MM.1S (cell line): ENCODE measurements around the gene CIB2.

Experiments
- DNase-seq: peaks from one replicate; pipeline ENCODE4 v3.0.0-alpha.2; 2015
- H2AFZ ChIP-seq: fragments of 300-600 bp; sonication (generic); 2 replicates; pipeline ENCODE4 v1.6.0; 2016; ENCODE audit warnings: antibody characterized with exemption, low read length
- H3F3A ChIP-seq: fragments of 300-600 bp; sonication (generic); 2 replicates; pipeline ENCODE4 v1.6.1; 2016; ENCODE audit warnings: mild to moderate bottlenecking, antibody characterized with exemption, low read length, moderate library complexity, mixed read lengths; ENCODE audit not compliant: insufficient read depth
- H3K27ac ChIP-seq: fragments of 300-600 bp; sonication (generic); 2 replicates; pipeline ENCODE4 v1.5.1; 2016; ENCODE audit warnings: mild to moderate bottlenecking, low read length
- H3K27me3 ChIP-seq: fragments of 300-600 bp; sonication (generic); replicated peaks from 2 replicates; pipeline ENCODE4 v1.6.0; 2016; ENCODE audit warnings: low read length; ENCODE audit not compliant: insufficient read depth
- H3K36me3 ChIP-seq: fragments of 300-600 bp; sonication (generic); replicated peaks from 2 replicates; pipeline ENCODE4 v1.6.1; 2016; ENCODE audit warnings: mild to moderate bottlenecking, low read length, mixed read lengths; ENCODE audit not compliant: insufficient read depth
- H3K4me1 ChIP-seq: fragments of 300-600 bp; sonication (generic); 2 replicates; pipeline ENCODE4 v1.6.1; 2016; ENCODE audit warnings: low read length, mixed read lengths
- H3K4me2 ChIP-seq: fragments of 300-600 bp; sonication (generic); 2 replicates; pipeline ENCODE4 v1.6.0; 2016; ENCODE audit warnings: low read depth, low read length
- H3K4me3 ChIP-seq: fragments of 300-600 bp; sonication (generic); 2 replicates; pipeline ENCODE4 v1.5.1; 2016; ENCODE audit warnings: low read length, mixed read lengths
- H3K79me2 ChIP-seq: fragments of 300-600 bp; sonication (generic); 2 replicates; pipeline ENCODE4 v1.6.1; 2016; ENCODE audit warnings: mixed run types, low read length, mixed read lengths
- H3K9ac ChIP-seq: fragments of 300-600 bp; sonication (generic); 2 replicates; pipeline ENCODE4 v1.6.1; 2016; ENCODE audit warnings: low read length, mixed read lengths
- H3K9me2 ChIP-seq: fragments of 300-600 bp; sonication (generic); replicated peaks from 2 replicates; pipeline ENCODE4 v1.6.1; 2016; ENCODE audit warnings: mild to moderate bottlenecking, low read length, mixed read lengths; ENCODE audit not compliant: insufficient read depth
- H3K9me3 ChIP-seq: fragments of 300-600 bp; sonication (generic); replicated peaks from 2 replicates; pipeline ENCODE4 v1.6.1; 2016; ENCODE audit warnings: mild to moderate bottlenecking, low read length, mixed read lengths; ENCODE audit not compliant: insufficient read depth
- H4K20me1 ChIP-seq: fragments of 300-600 bp; sonication (generic); 2 replicates; pipeline ENCODE4 v1.6.1; 2016; ENCODE audit warnings: mild to moderate bottlenecking, low read length, moderate library complexity, mixed read lengths; ENCODE audit not compliant: insufficient read depth
- EZH2 ChIP-seq: fragments of 300-600 bp; sonication (generic); optimal IDR thresholded peaks from 2 replicates; pipeline ENCODE3; 2017; ENCODE audit warnings: low read depth, mild to moderate bottlenecking, antibody characterized with exemption, low read length, mixed read lengths
- EZH2phosphoT487 ChIP-seq: fragments of 300-600 bp; sonication (generic); IDR thresholded peaks from 2 replicates; pipeline ENCODE4 v1.6.1; 2018; ENCODE audit warnings: antibody characterized with exemption, low read length
- TF ChIP-seq, protein P1 (sequence below): fragments of 300-600 bp; sonication (generic); IDR thresholded peaks from 2 replicates; pipeline ENCODE4 v1.5.1; 2016; ENCODE audit warnings: antibody characterized with exemption, low read length, mixed read lengths

Gene CIB2

DNA sequence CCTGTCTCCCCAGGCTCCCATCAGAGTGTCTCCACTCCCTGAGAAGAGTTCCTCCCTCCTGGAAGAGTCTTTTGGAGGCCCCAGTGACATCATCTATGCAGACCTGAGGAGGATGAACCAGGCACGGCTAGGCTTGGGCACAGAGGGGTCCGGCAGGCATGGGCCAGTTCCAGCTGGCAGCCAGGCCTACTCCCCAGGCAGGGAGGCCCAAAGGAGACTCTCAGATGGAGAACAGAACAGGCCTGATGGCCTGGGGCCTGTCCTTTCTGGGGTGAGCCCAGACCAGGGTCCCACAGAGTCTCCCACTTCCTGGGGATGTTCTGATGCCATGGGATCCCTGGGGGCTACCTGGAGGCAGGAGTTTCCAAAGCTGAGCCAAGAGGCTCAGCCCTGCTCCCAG is 30.4 kb downstream of the CIB2 start:
- no peak overlapping the region for H3K4me3 ChIP-seq
- H4K20me1 ChIP-seq = no peaks in the 10 kb centered on the region
- no peaks in the 10 kb centered on the region for H3K79me2 ChIP-seq
- peaks cover 3% of the 10 kb centered on the region; the same call in 1 of the 2 replicates for H3K4me1 ChIP-seq
- no peaks in the 10 kb centered on the region for H3K27me3 ChIP-seq
- no peaks in the 10 kb centered on the region for H3K36me3 ChIP-seq
- no peak overlapping the region for H3K9ac ChIP-seq
- no peak for DNase-seq
- no peak overlapping the region for H3K4me2 ChIP-seq
- no peaks in the 10 kb centered on the region for H3K9me2 ChIP-seq
- H3K9me3 ChIP-seq = no peaks in the 10 kb centered on the region
- H2AFZ ChIP-seq = no peak overlapping the region
- no peaks in the 10 kb centered on the region for H3F3A ChIP-seq
- no peak overlapping the region for H3K27ac ChIP-seq
- no peak for TF ChIP-seq EZH2
- TF ChIP-seq EZH2phosphoT487 = no peak
- TF ChIP-seq, protein P1, sequence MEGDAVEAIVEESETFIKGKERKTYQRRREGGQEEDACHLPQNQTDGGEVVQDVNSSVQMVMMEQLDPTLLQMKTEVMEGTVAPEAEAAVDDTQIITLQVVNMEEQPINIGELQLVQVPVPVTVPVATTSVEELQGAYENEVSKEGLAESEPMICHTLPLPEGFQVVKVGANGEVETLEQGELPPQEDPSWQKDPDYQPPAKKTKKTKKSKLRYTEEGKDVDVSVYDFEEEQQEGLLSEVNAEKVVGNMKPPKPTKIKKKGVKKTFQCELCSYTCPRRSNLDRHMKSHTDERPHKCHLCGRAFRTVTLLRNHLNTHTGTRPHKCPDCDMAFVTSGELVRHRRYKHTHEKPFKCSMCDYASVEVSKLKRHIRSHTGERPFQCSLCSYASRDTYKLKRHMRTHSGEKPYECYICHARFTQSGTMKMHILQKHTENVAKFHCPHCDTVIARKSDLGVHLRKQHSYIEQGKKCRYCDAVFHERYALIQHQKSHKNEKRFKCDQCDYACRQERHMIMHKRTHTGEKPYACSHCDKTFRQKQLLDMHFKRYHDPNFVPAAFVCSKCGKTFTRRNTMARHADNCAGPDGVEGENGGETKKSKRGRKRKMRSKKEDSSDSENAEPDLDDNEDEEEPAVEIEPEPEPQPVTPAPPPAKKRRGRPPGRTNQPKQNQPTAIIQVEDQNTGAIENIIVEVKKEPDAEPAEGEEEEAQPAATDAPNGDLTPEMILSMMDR = no peak

DNA sequence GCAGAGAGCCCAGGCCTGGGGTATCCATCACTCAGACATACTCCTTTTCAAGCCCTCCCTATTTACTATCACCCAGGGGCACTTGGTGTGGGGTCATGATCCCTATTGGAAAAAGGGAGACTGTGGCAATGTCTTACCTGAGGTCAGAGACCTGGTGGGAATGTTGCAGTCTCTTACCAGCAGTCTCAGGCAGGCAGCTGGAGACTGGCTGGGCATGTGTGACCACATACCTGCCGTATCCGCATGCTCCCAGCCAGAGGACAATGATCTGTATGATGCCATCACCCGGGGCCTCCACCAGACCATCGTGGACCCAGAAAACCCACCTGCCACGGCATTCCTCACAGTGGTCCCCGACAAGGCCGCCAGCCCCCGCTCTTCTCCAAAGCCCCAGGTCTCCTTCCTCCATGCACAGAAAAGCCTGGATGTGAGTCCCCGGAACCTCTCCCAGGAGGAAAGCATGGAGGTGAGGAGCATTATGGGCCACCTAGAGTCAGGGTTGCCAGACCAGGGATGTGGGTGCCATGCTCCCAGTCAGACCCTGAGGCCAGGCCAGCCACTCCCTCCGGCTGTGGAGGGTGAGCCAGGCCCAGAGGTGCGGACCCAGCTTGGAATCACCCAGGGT is 33.0 kb downstream of the CIB2 start:
- TF ChIP-seq EZH2 (no peak), EZH2phosphoT487 (no peak)
- TF ChIP-seq, protein P1 = no peak
- no peaks in the 10 kb centered on the region for H3K9me2 ChIP-seq

GRCh38 chr15:78097667-78098066 is 33.6 kb downstream of the CIB2 start:
- Histone ChIP-seq H3K27ac (no peak overlapping the region), H3K27me3 (no peaks in the 10 kb centered on the region), H4K20me1 (no peaks in the 10 kb centered on the region), H3K9ac (no peak overlapping the region), H3F3A (no peaks in the 10 kb centered on the region), H3K9me3 (no peaks in the 10 kb centered on the region), H2AFZ (no peak overlapping the region), H3K79me2 (no peaks in the 10 kb centered on the region), H3K4me1 (no peaks in the 10 kb centered on the region), H3K4me3 (no peak overlapping the region), H3K4me2 (no peak overlapping the region), H3K36me3 (no peaks in the 10 kb centered on the region), H3K9me2 (no peaks in the 10 kb centered on the region)
- TF ChIP-seq EZH2phosphoT487 (no peak), EZH2 (no peak)
- TF ChIP-seq, protein P1 = no peak
- no peak for DNase-seq

More for the DNA sequence above, 33.0 kb downstream of the CIB2 start:
- Histone ChIP-seq H3K4me3 (no peak overlapping the region), H3K79me2 (no peaks in the 10 kb centered on the region), H3K27me3 (no peaks in the 10 kb centered on the region), H3K9me3 (no peaks in the 10 kb centered on the region), H3K4me1 (no peaks in the 10 kb centered on the region), H3K4me2 (no peak overlapping the region), H3K9ac (no peak overlapping the region), H2AFZ (no peak overlapping the region), H4K20me1 (no peaks in the 10 kb centered on the region), H3K36me3 (no peaks in the 10 kb centered on the region), H3F3A (no peaks in the 10 kb centered on the region), H3K27ac (no peak overlapping the region)
- no peak for DNase-seq
